Hepatocyte (in vitro differentiated cells): Measurements from ENCODE around the gene GPR39. TPM values are rescaled to one million over a fixed set of nuclear protein-coding genes. Genes with fewer than 3 reads are reported as not detected.

Experiments
- DNase-seq: peaks from one replicate; pipeline ENCODE4 v3.0.0-alpha.2; 2016; ENCODE audit warnings: low spot score
- H2AFZ ChIP-seq: fragments of 200-600 bp; sonication (generic); 2 replicates; pipeline ENCODE4 v1.6.0; 2016; ENCODE audit warnings: antibody characterized with exemption, mild to moderate bottlenecking
- H3K27ac ChIP-seq: fragments of 200-600 bp; sonication (generic); 2 replicates; pipeline ENCODE4 v1.5.1; 2016; ENCODE audit warnings: mild to moderate bottlenecking
- H3K27me3 ChIP-seq: fragments of 200-600 bp; sonication (generic); 2 replicates; pipeline ENCODE4 v1.6.1; 2016
- H3K36me3 ChIP-seq: fragments of 200-600 bp; sonication (generic); replicated peaks from 2 replicates; pipeline ENCODE4 v1.5.1; 2016; ENCODE audit warnings: low read depth; ENCODE audit not compliant: insufficient read depth
- H3K4me1 ChIP-seq: fragments of 200-600 bp; sonication (generic); 2 replicates; pipeline ENCODE4 v1.5.1; 2016; ENCODE audit warnings: mild to moderate bottlenecking, moderate library complexity; ENCODE audit not compliant: insufficient read depth
- H3K4me2 ChIP-seq: fragments of 200-600 bp; sonication (generic); 2 replicates; pipeline ENCODE4 v1.6.0; 2016
- H3K4me3 ChIP-seq: fragments of 200-600 bp; sonication (generic); 2 replicates; pipeline ENCODE4 v1.5.1; 2016; ENCODE audit warnings: mild to moderate bottlenecking
- H3K79me2 ChIP-seq: fragments of 200-600 bp; sonication (generic); 2 replicates; pipeline ENCODE4 v1.6.0; 2017; ENCODE audit warnings: mild to moderate bottlenecking
- H3K9me2 ChIP-seq: fragments of 200-600 bp; sonication (generic); replicated peaks from 2 replicates; pipeline ENCODE4 v1.6.0; 2017; ENCODE audit warnings: mild to moderate bottlenecking; ENCODE audit not compliant: insufficient read depth
- H3K9me3 ChIP-seq: fragments of 200-600 bp; sonication (generic); 2 replicates; pipeline ENCODE4 v1.5.1; 2016; ENCODE audit warnings: low read depth, mild to moderate bottlenecking
- H4K20me1 ChIP-seq: fragments of 200-600 bp; sonication (generic); 2 replicates; pipeline ENCODE4 v1.6.0; 2016; ENCODE audit warnings: mild to moderate bottlenecking; ENCODE audit not compliant: insufficient read depth, poor library complexity, severe bottlenecking
- EZH2 ChIP-seq: fragments of 200-600 bp; sonication (generic); IDR thresholded peaks from 2 replicates; pipeline ENCODE4 v1.6.1; 2016; ENCODE audit warnings: antibody characterized with exemption, mild to moderate bottlenecking, borderline replicate concordance
- EZH2phosphoT487 ChIP-seq: fragments of 200-600 bp; sonication (generic); IDR thresholded peaks from one replicate; pipeline ENCODE4 v1.6.1; 2018; ENCODE audit warnings: antibody characterized with exemption, mild to moderate bottlenecking, low read depth, moderate library complexity; ENCODE audit not compliant: unreplicated experiment, severe bottlenecking
- WGBS: methylation state at CpG from one replicate; pipeline ENCODE4 v1.1.6; 2016; ENCODE audit warnings: low lambda C conversion rate; ENCODE audit errors: missing lambda C conversion rate; 5-methylcytosine and 5-hydroxymethylcytosine counted together
- polyA plus RNA-seq: library from polyadenylated mRNA; unstranded; fragments of >200 nt; fragmentation: Nextera tagmentation; extraction: Ambion mirVana; gene quantifications from 2 replicates; pipeline ENCODE4 v1.2.1, GENCODE V29; 2016
- total RNA-seq: library from RNA; depleted of rRNA; stranded (reverse); fragments of >200 nt; gene quantifications from 2 replicates; pipeline ENCODE4 v1.2.3, GENCODE V29; 2014
- TF ChIP-seq, protein P1 (sequence below): fragments of 200-600 bp; sonication (generic); IDR thresholded peaks from 2 replicates; pipeline ENCODE4 v1.5.1; 2016; ENCODE audit warnings: antibody characterized with exemption, mild to moderate bottlenecking; ENCODE audit not compliant: poor library complexity

Gene GPR39
- total and polyA plus RNA-seq, 2 experiments from 2014 or later: 11.1 to 14.5 TPM

DNA sequence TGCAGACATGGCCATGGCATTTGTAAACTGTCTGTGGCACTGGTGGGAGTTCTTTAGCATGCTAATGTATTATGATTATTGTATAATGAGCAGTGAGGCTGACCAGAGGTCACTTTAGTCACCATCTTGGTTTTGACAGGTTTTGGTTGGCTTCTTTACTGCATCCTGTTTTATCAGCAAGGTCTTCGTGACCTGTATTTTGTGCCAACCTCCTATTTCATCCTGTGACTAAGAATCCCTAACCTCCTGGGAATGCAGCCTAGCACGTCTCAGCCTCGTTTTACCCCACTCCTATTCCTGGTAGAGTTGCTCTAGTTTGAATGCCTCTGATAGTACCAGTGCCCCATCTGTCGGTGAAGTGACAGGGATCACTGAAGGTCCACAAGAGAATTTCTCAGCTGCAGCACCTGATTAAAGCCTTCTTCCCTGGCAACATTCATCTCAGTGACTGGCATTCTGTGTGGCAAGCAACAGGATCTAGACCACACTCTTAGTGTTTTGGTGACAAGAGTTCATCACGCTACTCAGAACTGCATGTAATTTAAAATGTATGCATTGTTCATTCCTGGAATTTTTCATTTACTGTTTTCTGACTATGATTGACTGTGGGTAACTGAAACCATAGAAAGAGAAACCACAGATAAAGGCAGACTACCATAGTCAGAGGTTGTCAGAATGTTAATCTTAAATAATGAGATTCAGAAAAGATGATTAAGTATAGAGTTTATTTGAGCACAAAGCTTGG lies 43.0 kb upstream of the GPR39 start:
- Histone ChIP-seq H3K79me2 (no peaks in the 10 kb centered on the region), H3K27ac (peak overlapping the region; percentile 13), H4K20me1 (no peaks in the 10 kb centered on the region), H3K4me2 (no peak overlapping the region), H3K4me1 (no peaks in the 10 kb centered on the region), H3K36me3 (no peaks in the 10 kb centered on the region), H2AFZ (no peak overlapping the region), H3K27me3 (no peaks in the 10 kb centered on the region), H3K9me3 (no peaks in the 10 kb centered on the region), H3K9me2 (no peaks in the 10 kb centered on the region), H3K4me3 (no peak overlapping the region)
- 89% methylated on average over 5 of the region's 5 CpGs for WGBS
- TF ChIP-seq, protein P1, sequence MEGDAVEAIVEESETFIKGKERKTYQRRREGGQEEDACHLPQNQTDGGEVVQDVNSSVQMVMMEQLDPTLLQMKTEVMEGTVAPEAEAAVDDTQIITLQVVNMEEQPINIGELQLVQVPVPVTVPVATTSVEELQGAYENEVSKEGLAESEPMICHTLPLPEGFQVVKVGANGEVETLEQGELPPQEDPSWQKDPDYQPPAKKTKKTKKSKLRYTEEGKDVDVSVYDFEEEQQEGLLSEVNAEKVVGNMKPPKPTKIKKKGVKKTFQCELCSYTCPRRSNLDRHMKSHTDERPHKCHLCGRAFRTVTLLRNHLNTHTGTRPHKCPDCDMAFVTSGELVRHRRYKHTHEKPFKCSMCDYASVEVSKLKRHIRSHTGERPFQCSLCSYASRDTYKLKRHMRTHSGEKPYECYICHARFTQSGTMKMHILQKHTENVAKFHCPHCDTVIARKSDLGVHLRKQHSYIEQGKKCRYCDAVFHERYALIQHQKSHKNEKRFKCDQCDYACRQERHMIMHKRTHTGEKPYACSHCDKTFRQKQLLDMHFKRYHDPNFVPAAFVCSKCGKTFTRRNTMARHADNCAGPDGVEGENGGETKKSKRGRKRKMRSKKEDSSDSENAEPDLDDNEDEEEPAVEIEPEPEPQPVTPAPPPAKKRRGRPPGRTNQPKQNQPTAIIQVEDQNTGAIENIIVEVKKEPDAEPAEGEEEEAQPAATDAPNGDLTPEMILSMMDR: no peak
- TF ChIP-seq EZH2 (no peak), EZH2phosphoT487 (no peak)
- DNase-seq: no peak

DNA sequence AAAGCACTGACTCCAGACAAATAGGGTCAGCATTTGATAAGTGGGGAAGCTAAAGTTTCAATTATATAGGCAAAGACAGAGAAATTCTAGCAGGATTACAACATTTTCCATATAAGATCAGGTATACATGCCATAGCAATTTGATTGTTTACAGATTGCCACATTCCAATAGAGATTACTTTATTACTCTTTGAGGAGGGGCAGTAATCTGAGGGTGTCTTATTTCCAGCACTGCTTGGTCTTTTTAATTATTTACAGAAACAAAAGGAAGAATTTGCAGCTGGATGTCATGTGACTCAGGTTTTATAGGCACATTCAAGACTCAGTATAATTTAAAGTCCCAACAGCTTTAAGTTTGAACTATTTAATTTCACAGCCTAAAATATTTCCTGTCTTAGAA lies 42.5 kb upstream of the GPR39 start:
- no peaks in the 10 kb centered on the region for H3K9me3 ChIP-seq
- H3K27ac ChIP-seq: peak overlapping the region; percentile 23
- DNase-seq: no peak
- H3K4me2 ChIP-seq: no peak overlapping the region
- H4K20me1 ChIP-seq: no peaks in the 10 kb centered on the region
- H3K27me3 ChIP-seq: no peaks in the 10 kb centered on the region
- TF ChIP-seq EZH2phosphoT487 (no peak), EZH2 (no peak)
- TF ChIP-seq, protein P1: no peak
- no peaks in the 10 kb centered on the region for H3K36me3 ChIP-seq
- H3K9me2 ChIP-seq: no peaks in the 10 kb centered on the region
- H3K79me2 ChIP-seq: no peaks in the 10 kb centered on the region
- H3K4me3 ChIP-seq: no peak overlapping the region
- H3K4me1 ChIP-seq: no peaks in the 10 kb centered on the region
- H2AFZ ChIP-seq: no peak overlapping the region

DNA sequence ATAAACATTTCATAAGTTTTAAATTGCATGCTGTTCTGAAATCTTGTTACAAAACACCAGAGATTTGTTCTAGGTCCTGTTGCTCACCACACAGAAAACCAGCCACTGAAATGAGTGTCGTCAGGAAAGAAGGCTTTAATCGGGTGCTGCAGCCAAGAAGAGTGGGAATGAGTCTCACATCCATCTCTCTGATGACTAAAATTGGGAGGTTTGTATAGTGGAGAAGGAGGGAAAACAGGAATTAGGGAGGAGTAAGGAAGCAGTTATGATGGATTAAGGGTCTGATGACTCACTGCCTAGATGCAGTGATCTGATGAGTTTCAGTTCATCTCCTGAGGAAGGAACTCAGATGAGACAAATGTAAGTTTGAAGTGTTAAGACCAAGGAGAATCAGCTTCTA lies 42.1 kb upstream of the GPR39 start:
- no peak overlapping the region for H3K4me2 ChIP-seq
- H3K27me3 ChIP-seq: no peaks in the 10 kb centered on the region
- no peaks in the 10 kb centered on the region for H3K9me2 ChIP-seq
- no peak overlapping the region for H3K4me3 ChIP-seq
- peak overlapping the region; percentile 23 for H3K27ac ChIP-seq
- H3K4me1 ChIP-seq: no peaks in the 10 kb centered on the region
- no peak overlapping the region for H2AFZ ChIP-seq
- H3K79me2 ChIP-seq: no peaks in the 10 kb centered on the region
- TF ChIP-seq EZH2 (no peak), EZH2phosphoT487 (no peak)
- TF ChIP-seq, protein P1: no peak
- no peaks in the 10 kb centered on the region for H3K36me3 ChIP-seq
- H4K20me1 ChIP-seq: no peaks in the 10 kb centered on the region
- 61% methylated on average over 2 of the region's 2 CpGs for WGBS
- DNase-seq: no peak
- H3K9me3 ChIP-seq: no peaks in the 10 kb centered on the region

DNA sequence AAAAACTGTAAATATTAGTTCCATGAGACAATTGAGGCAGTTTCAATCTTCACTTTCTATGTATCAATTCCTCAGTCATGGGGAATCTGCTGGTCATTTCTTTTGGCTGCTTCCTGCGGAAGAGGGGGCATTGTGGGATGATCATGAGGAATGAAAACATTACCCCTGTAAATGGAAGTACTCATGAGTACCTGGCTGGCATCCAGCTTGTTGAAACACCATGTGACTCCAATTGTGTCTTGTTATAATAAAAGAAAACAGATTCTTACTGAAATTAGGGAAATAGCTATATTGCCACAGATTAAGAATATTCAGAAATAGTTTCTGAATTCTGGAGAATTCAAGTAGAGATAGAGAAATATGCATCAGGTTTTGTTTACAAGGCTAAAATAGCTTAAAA lies 41.6 kb upstream of the GPR39 start:
- WGBS: 71% methylated on average over 1 of the region's 1 CpG
- H3K9me2 ChIP-seq: no peaks in the 10 kb centered on the region
- H3K36me3 ChIP-seq: no peaks in the 10 kb centered on the region
- H3K27me3 ChIP-seq: no peaks in the 10 kb centered on the region
- DNase-seq: no peak
- H2AFZ ChIP-seq: no peak overlapping the region
- H3K4me2 ChIP-seq: no peak overlapping the region
- no peaks in the 10 kb centered on the region for H3K4me1 ChIP-seq
- no peaks in the 10 kb centered on the region for H4K20me1 ChIP-seq
- H3K9me3 ChIP-seq: no peaks in the 10 kb centered on the region
- no peak for TF ChIP-seq EZH2
- TF ChIP-seq EZH2phosphoT487: no peak
- TF ChIP-seq, protein P1: no peak
- peak overlapping the region; percentile 23 for H3K27ac ChIP-seq
- no peak overlapping the region for H3K4me3 ChIP-seq
- H3K79me2 ChIP-seq: no peaks in the 10 kb centered on the region
